HepG2 (cell line): ENCODE measurements around the gene AMDHD1. TPM values are rescaled to one million over a fixed set of nuclear protein-coding genes. Genes with fewer than 3 reads are reported as not detected.

Experiments
- ATAC-seq: fragments of 200-7000 bp; cut with Tn5 transposase; 3 replicates; pipeline ENCODE4 v1.9.1; 2020; ENCODE audit warnings: mild to moderate bottlenecking, moderate library complexity
- BruUV-seq: library from RNA; stranded (reverse); fragments of 400-500 nt; replicated peaks from 2 replicates; lab custom pipeline; 2021; lab: Mats Ljungman, UMichigan
- CTCF ChIA-PET: fragments of 300-600 bp; formaldehyde crosslinking; extraction: SDS; loops from one replicate; lab custom pipeline; 2021; ENCODE audit warnings: low total read pairs, inconsistent platforms, low intra/inter-chr PET ratio; lab: Yijun Ruan, JAX
- POLR2A ChIA-PET: fragments of 350-600 bp; sonication (Branson Sonifier 250); formaldehyde crosslinking; loops from one replicate; lab custom pipeline; 2020; ENCODE audit warnings: antibody characterized with exemption, inconsistent platforms; lab: Yijun Ruan, JAX
- DNase-seq: peaks from one replicate; pipeline ENCODE4 v3.0.0-alpha.2; 2015; ENCODE audit warnings: low spot score
- FAIRE-seq: peaks from 3 replicates; lab custom pipeline; 2011; peaks lifted over from hg19 to GRCh38; lab: Jason Lieb, UNC
- H2AFZ ChIP-seq: one replicate; pipeline ENCODE4 v1.6.1; 2011; ENCODE audit warnings: low read length, inconsistent platforms
- H3K27ac ChIP-seq: fragments of 300-600 bp; 3 replicates; pipeline ENCODE4 v1.8.0; 2011; ENCODE audit warnings: mixed run types, mild to moderate bottlenecking, mixed read lengths, low read length, inconsistent platforms; ENCODE audit not compliant: insufficient read depth; ENCODE audit errors: extremely low read length
- H3K27me3 ChIP-seq, 2 experiments: fragments of 200-600 bp in 1 of 2; 2 replicates in 1 of 2; 3 replicates in 1 of 2; pipeline versions ENCODE4 v1.6.0 to v1.8.0; 2011; ENCODE audit warnings: low read length in 2 of 2, mild to moderate bottlenecking in 2 of 2, moderate library complexity in 2 of 2, inconsistent platforms in 1 of 2; ENCODE audit not compliant: insufficient read depth in 2 of 2, control insufficient read depth in 1 of 2
- H3K36me3 ChIP-seq, 2 experiments: fragments of 200-600 bp in 1 of 2; replicated peaks in 1 of 2; 2 replicates in 1 of 2; 3 replicates in 1 of 2; pipeline versions ENCODE4 v1.5.1 to v1.8.0; 2011; ENCODE audit warnings: low read length in 2 of 2, inconsistent platforms in 1 of 2; ENCODE audit not compliant: insufficient read depth in 2 of 2, control insufficient read depth in 1 of 2
- H3K4me1 ChIP-seq: 2 replicates; pipeline ENCODE4 v1.5.1; 2012; ENCODE audit warnings: low read length, inconsistent platforms; ENCODE audit not compliant: insufficient read depth
- H3K4me2 ChIP-seq: 2 replicates; pipeline ENCODE4 v1.6.0; 2011; ENCODE audit warnings: low read depth, low read length, inconsistent platforms
- H3K4me3 ChIP-seq, 3 experiments: fragments of 200-600 bp in 1 of 3; sonication (generic), shearing (Covaris generic) in 1 of 3; replicated peaks in 1 of 3; 2 replicates each; pipeline ENCODE4 v1.5.1; 2011 to 2016; ENCODE audit warnings: low read length in 3 of 3, inconsistent platforms in 2 of 3, low read depth in 2 of 3, mild to moderate bottlenecking in 2 of 3, control low read depth in 1 of 3, mixed read lengths in 1 of 3; ENCODE audit not compliant: insufficient read depth in 1 of 3
- H3K79me2 ChIP-seq: one replicate; pipeline ENCODE4 v1.6.1; 2011; ENCODE audit warnings: low read length, inconsistent platforms; ENCODE audit not compliant: insufficient read depth
- H3K9ac ChIP-seq: 2 replicates; pipeline ENCODE4 v1.6.0; 2011; ENCODE audit warnings: mild to moderate bottlenecking, low read depth, low read length, inconsistent platforms; ENCODE audit not compliant: insufficient read depth
- H3K9me3 ChIP-seq: 2 replicates; pipeline ENCODE4 v1.5.1; 2012; ENCODE audit warnings: mild to moderate bottlenecking, low read length
- H4K20me1 ChIP-seq: 2 replicates; pipeline ENCODE4 v1.6.0; 2011; ENCODE audit warnings: inconsistent platforms, mild to moderate bottlenecking, low read length, moderate library complexity; ENCODE audit not compliant: insufficient read depth
- AGO1 ChIP-seq: fragments of 200-400 bp; formaldehyde crosslinking; IDR thresholded peaks from 2 replicates; pipeline ENCODE4 v1.6.1; 2017; ENCODE audit warnings: mild to moderate bottlenecking, low read depth, low read length, moderate library complexity; ENCODE audit not compliant: poor library complexity, severe bottlenecking
- DPF2 ChIP-seq: sonication (generic); formaldehyde crosslinking; IDR thresholded peaks from 2 replicates; pipeline ENCODE4 v1.4.0; 2020; ENCODE audit warnings: mild to moderate bottlenecking, low read depth, missing genetic modification reagents, borderline replicate concordance
- E2F5 ChIP-seq: sonication (generic); formaldehyde crosslinking; conservative IDR thresholded peaks from 2 replicates; pipeline ENCODE4 v1.4.0; 2020; ENCODE audit warnings: missing genetic modification reagents
- EED ChIP-seq: sonication (generic); formaldehyde crosslinking; IDR thresholded peaks from 2 replicates; pipeline ENCODE4 v1.5.0; 2020; ENCODE audit warnings: mild to moderate bottlenecking, missing genetic modification reagents
- GTF3A ChIP-seq: sonication (generic); formaldehyde crosslinking; conservative IDR thresholded peaks from 2 replicates; pipeline ENCODE4 v1.4.0; 2020; ENCODE audit warnings: mild to moderate bottlenecking, missing genetic modification reagents
- HOXA7 ChIP-seq: sonication (generic); formaldehyde crosslinking; IDR thresholded peaks from 2 replicates; pipeline ENCODE4 v1.8.1; 2022; ENCODE audit warnings: mild to moderate bottlenecking, missing genetic modification reagents, moderate library complexity
- MYPOP ChIP-seq: sonication (generic); formaldehyde crosslinking; IDR thresholded peaks from 2 replicates; pipeline ENCODE4 v1.8.1; 2023; ENCODE audit warnings: mild to moderate bottlenecking, moderate library complexity, missing genetic modification reagents
- PBX3 ChIP-seq: sonication (generic); formaldehyde crosslinking; IDR thresholded peaks from 2 replicates; pipeline ENCODE4 v1.8.1; 2023; ENCODE audit warnings: missing genetic modification reagents, inconsistent platforms, borderline replicate concordance
- RORA ChIP-seq: sonication (generic); formaldehyde crosslinking; IDR thresholded peaks from 2 replicates; pipeline ENCODE4 v1.5.0; 2020; ENCODE audit warnings: mild to moderate bottlenecking, missing genetic modification reagents, moderate library complexity
- SALL1 ChIP-seq: sonication (generic); formaldehyde crosslinking; IDR thresholded peaks from 2 replicates; pipeline ENCODE4 v1.8.0; 2022; ENCODE audit warnings: mild to moderate bottlenecking, missing genetic modification reagents
- SIX1 ChIP-seq: sonication (generic); formaldehyde crosslinking; IDR thresholded peaks from 2 replicates; pipeline ENCODE4 v1.4.0; 2020; ENCODE audit warnings: missing genetic modification reagents, borderline replicate concordance
- TOE1 ChIP-seq: sonication (generic); formaldehyde crosslinking; IDR thresholded peaks from 2 replicates; pipeline ENCODE4 v1.4.0; 2020; ENCODE audit warnings: mild to moderate bottlenecking, missing genetic modification reagents
- ZIK1 ChIP-seq: sonication (generic); formaldehyde crosslinking; IDR thresholded peaks from 2 replicates; pipeline ENCODE4 v1.5.0; 2020; ENCODE audit warnings: mild to moderate bottlenecking, low read depth, missing genetic modification reagents, borderline replicate concordance
- ZNF124 ChIP-seq: sonication (generic); formaldehyde crosslinking; IDR thresholded peaks from 2 replicates; pipeline ENCODE4 v1.4.0; 2020; ENCODE audit warnings: missing genetic modification reagents
- ZNF280D ChIP-seq: sonication (generic); formaldehyde crosslinking; IDR thresholded peaks from 2 replicates; pipeline ENCODE4 v1.5.1; 2020; ENCODE audit warnings: mild to moderate bottlenecking, missing genetic modification reagents
- ZNF761 ChIP-seq: sonication (generic); formaldehyde crosslinking; conservative IDR thresholded peaks from 2 replicates; pipeline ENCODE4 v1.4.0; 2020; ENCODE audit warnings: mild to moderate bottlenecking, missing genetic modification reagents
- ZNF816 ChIP-seq: sonication (generic); formaldehyde crosslinking; IDR thresholded peaks from 2 replicates; pipeline ENCODE4 v1.8.0; 2022; ENCODE audit warnings: missing genetic modification reagents, mild to moderate bottlenecking, borderline replicate concordance
- WGBS: methylation state at CpG from one replicate; pipeline ENCODE4 v1.1.6; 2017; ENCODE audit warnings: low lambda C conversion rate; 5-methylcytosine and 5-hydroxymethylcytosine counted together
- in situ Hi-C: cut with HindIII; loops from 2 replicates; pipeline ENCODE4 v1.10.0; 2017; ENCODE audit warnings: low pct_unique_long_range_greater_than_20kb; ENCODE audit not compliant: extremely low pct_ligation_motif_present
- intact Hi-C: fragments of 100-400 bp; cut with micrococcal nuclease; formaldehyde crosslinking; loops from one replicate; pipeline ENCODE4 v1.10.0; 2022; ENCODE audit not compliant: unreplicated experiment
- polyA plus RNA-seq, 8 experiments: library from polyadenylated mRNA; depleted of rRNA in 3 of 8; stranded (reverse) in 7 of 8; unstranded in 1 of 8; fragments of >200 nt; fragmentation: Illumina TruSeq in 4 of 8; extraction: Trizol in 4 of 8; gene quantifications; 2 replicates each; pipeline versions ENCODE4 v1.2.1 to v1.2.3, GENCODE V29; 2011 to 2016; ENCODE audit warnings: low read depth in 4 of 8, missing spikeins in 1 of 8, mixed read lengths in 1 of 8; ENCODE audit not compliant: insufficient read depth in 1 of 8
- total RNA-seq, 5 experiments: library from RNA; depleted of rRNA; stranded (reverse); fragments of >200 nt; fragmentation: Illumina TruSeq; extraction: Trizol; gene quantifications; 2 replicates each; pipeline ENCODE4 v1.2.3, GENCODE V29; 2016; ENCODE audit warnings: low read depth in 1 of 5

Gene AMDHD1
- total and polyA plus RNA-seq, 2 of the 13 experiments (the other 11 are each of a cell fraction or from before 2014, with no cell fraction given) = 6.5 to 29.6 TPM

GRCh38 chr12:96000858-96001257 lies 57.7 kb downstream of the AMDHD1 start:
- intact Hi-C loops = no loop called here
- no peak overlapping the region for H3K4me3 ChIP-seq
- no peaks in the 10 kb centered on the region for H3K79me2 ChIP-seq
- no peak for FAIRE-seq
- POLR2A ChIA-PET = no interaction called here
- in situ Hi-C loops = no loop called here
- H3K9me3 ChIP-seq = no peaks in the 10 kb centered on the region
- no peak overlapping the region for H3K9ac ChIP-seq
- BruUV-seq = no TSS peak
- WGBS = 95% methylated on average over 5 of the region's 5 CpGs
- CTCF ChIA-PET = no interaction called here
- H3K4me1 ChIP-seq = peaks cover 34% of the 10 kb centered on the region
- H3K27me3 ChIP-seq = no peaks in the 10 kb centered on the region
- H2AFZ ChIP-seq = no peak overlapping the region
- ATAC-seq = no peak
- no peak for DNase-seq
- no peak overlapping the region for H3K27ac ChIP-seq
- TF ChIP-seq MYPOP (CRISPR knock-in tag) (no peak), EED (CRISPR knock-in tag) (no peak), ZNF816 (CRISPR knock-in tag) (no peak), HOXA7 (CRISPR knock-in tag) (no peak), AGO1 (no peak), E2F5 (CRISPR knock-in tag) (no peak), ZNF280D (CRISPR knock-in tag) (no peak), PBX3 (CRISPR knock-in tag) (no peak), ZIK1 (CRISPR knock-in tag) (no peak), ZNF761 (CRISPR knock-in tag) (no peak), GTF3A (CRISPR knock-in tag) (no peak), SALL1 (CRISPR knock-in tag) (no peak), SIX1 (CRISPR knock-in tag) (no peak), TOE1 (CRISPR knock-in tag) (no peak), DPF2 (no peak), ZNF124 (CRISPR knock-in tag) (no peak), RORA (CRISPR knock-in tag) (no peak)
- H3K36me3 ChIP-seq = peaks cover 7 to 30% of the 10 kb centered on the region in 2 experiments; a peak in 4 of 5 replicates
- H4K20me1 ChIP-seq = no peaks in the 10 kb centered on the region
- no peak overlapping the region for H3K4me2 ChIP-seq
